Dendritic cell treated with granulocyte-macrophage colony-stimulating factor and Interleukin-4, amounts not matched to agents 40 ng/mL and 50 ng/mL, for 4 days (primary cell): ENCODE measurements around the gene WASF2.
"Not testable (repeated sequence)": the region's sequence is repeated elsewhere in the genome, so short reads cannot be mapped to it uniquely, and the experiment has no call there.

Source experiments
- H3K27ac Mint-ChIP-seq: one replicate; pipeline ENCODE4 v1.8.0; 2022; ENCODE audit warnings: mild to moderate bottlenecking, mixed read lengths
- H3K27me3 Mint-ChIP-seq: one replicate; pipeline ENCODE4 v1.8.0; 2022; ENCODE audit warnings: mild to moderate bottlenecking, mixed read lengths
- H3K36me3 Mint-ChIP-seq: one replicate; pipeline ENCODE4 v1.8.0; 2022; ENCODE audit warnings: low read depth, mixed read lengths
- H3K4me1 Mint-ChIP-seq: one replicate; pipeline ENCODE4 v1.8.0; 2022; ENCODE audit warnings: low read depth, mixed read lengths
- H3K4me3 Mint-ChIP-seq: one replicate; pipeline ENCODE4 v1.8.0; 2022; ENCODE audit warnings: mild to moderate bottlenecking, moderate library complexity, mixed read lengths
- H3K9me3 Mint-ChIP-seq: one replicate; pipeline ENCODE4 v1.8.0; 2022; ENCODE audit warnings: mixed read lengths
- intact Hi-C: fragments of 100-400 bp; cut with micrococcal nuclease; formaldehyde crosslinking; loops from one replicate; pipeline ENCODE4 v1.15.0; 2022

WASF2 gene

DNA sequence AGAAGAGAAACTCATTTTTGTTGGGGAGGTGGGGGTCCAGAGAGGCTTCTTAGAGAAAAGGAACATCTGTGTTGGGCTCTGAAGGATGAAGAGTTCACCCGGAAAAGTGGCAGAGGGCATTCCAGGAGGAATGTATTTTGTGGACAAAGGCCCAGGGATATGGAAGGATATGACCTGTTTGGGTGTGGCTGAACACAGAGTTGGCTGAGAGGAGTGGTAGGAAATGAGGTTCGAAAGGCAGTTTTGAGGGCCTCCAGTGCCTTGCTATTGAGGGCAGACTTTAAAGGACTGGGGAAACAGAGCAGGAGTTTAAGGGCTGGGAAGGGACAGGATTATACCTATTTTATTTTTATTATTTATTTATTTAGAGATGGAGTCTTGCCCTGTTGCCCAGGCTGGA lies 27.3 kb upstream of the WASF2 start:
- Mint-ChIP-seq H3K27me3 (peaks cover 14% of the 10 kb centered on the region), H3K4me1 (peaks cover 58% of the 10 kb centered on the region), H3K36me3 (no peaks in the 10 kb centered on the region), H3K4me3 (no peak overlapping the region), H3K27ac (peak overlapping the region; percentile 19), H3K9me3 (no peaks in the 10 kb centered on the region)
- intact Hi-C loops, result no loop called here

GRCh38 chr1:27515626-27516025 lies 25.7 kb upstream of the WASF2 start:
- Mint-ChIP-seq H3K9me3 (no peaks in the 10 kb centered on the region), H3K4me3 (no peak overlapping the region), H3K27me3 (peaks cover 2% of the 10 kb centered on the region), H3K36me3 (no peaks in the 10 kb centered on the region), H3K27ac (no peak overlapping the region), H3K4me1 (peaks cover 42% of the 10 kb centered on the region)
- intact Hi-C loops, result no loop called here

DNA sequence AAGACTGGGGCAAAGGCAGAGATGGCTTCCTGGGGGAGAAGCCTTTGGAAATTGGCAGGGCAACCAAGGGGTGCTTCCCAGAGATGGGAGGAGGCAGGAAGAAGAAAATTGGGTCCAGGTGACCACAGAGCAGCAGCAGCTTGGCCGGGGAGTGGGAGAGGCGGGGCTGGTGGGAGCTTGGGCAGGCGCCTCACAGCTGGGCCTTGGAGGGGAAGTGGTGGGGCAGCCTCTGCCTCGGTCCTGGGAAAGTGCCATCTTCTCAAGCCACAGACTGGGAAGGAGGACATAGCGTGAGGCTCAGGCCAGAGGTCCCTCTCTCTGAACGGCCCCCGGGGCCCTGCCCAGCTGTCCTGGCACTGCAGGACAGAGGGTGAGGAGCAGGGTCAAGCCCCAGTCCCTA lies 24.0 kb upstream of the WASF2 start:
- peak overlapping the region; percentile 88 for H3K27ac Mint-ChIP-seq
- no peaks in the 10 kb centered on the region for H3K36me3 Mint-ChIP-seq
- no peaks in the 10 kb centered on the region for H3K27me3 Mint-ChIP-seq
- intact Hi-C loops, result no loop called here
- peak overlapping the region; percentile 53 for H3K4me3 Mint-ChIP-seq
- H3K9me3 Mint-ChIP-seq, result no peaks in the 10 kb centered on the region
- peaks cover 38% of the 10 kb centered on the region for H3K4me1 Mint-ChIP-seq

DNA sequence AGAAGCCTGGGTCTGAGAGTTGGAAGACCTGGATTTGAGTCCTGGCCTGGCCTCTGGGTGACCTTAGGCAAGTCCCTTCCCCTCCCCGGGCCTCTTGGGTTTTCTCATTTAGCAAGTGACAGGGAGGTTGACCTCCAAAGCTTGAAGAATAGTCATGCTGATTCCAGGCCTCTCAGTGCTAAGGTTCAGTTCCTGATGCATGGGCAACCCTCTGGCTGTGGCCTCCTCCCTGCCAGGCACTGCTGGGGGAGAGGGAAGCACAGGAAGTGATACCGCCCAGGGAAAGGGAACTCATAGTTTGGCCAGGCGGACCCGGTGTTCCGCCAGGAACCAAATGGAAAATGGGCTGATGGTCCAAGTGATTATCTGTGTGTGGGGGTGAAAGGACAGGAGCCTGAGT lies 23.6 kb upstream of the WASF2 start:
- intact Hi-C loops, result no loop called here
- Mint-ChIP-seq H3K4me3 (peak overlapping the region; percentile 53), H3K4me1 (peaks cover 38% of the 10 kb centered on the region), H3K27me3 (no peaks in the 10 kb centered on the region), H3K9me3 (no peaks in the 10 kb centered on the region), H3K27ac (peak overlapping the region; percentile 88), H3K36me3 (no peaks in the 10 kb centered on the region)

GRCh38 chr1:27509127-27510080 lies 19.4 kb upstream of the WASF2 start:
- Mint-ChIP-seq H3K4me3 (no peak overlapping the region), H3K36me3 (no peaks in the 10 kb centered on the region), H3K27ac (no peak overlapping the region), H3K27me3 (no peaks in the 10 kb centered on the region), H3K4me1 (peaks cover 21% of the 10 kb centered on the region), H3K9me3 (no peaks in the 10 kb centered on the region)
- intact Hi-C loops, result no loop called here

DNA sequence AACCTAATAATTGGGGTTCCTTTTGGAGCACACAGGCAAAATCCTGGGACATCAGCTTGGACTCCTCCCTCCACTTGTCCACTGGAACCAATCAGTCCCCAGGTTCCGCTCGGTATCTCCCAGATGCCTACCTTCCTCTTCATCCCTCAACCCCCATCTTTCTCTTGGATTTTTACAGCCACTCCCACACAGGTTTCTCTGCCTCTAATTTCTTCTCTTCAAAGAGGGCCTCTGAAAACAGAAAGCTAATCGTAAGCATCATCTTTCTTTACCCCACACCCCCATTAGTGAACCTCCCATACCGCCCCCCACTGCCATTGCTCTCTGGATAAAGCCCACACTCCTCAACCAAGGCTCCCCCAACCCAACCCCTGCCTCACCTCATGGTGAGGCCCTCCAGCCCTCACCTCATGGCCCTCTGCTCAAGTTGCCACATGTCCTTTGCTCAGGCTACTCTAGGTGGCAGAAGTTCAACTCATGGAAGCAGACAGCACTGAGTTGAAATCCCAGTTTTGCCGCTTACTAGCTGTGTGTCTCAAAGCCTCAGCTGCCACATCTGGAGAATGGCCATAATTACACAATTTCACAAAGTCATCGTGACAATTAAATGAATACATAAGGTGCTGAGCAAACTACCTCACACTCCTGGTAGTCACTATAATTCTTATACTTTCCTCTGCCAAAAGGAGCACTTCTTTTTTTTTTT lies 18.1 kb upstream of the WASF2 start:
- Mint-ChIP-seq H3K36me3 (no peaks in the 10 kb centered on the region), H3K9me3 (no peaks in the 10 kb centered on the region), H3K4me1 (peaks cover 8% of the 10 kb centered on the region), H3K27me3 (no peaks in the 10 kb centered on the region), H3K27ac (no peak overlapping the region), H3K4me3 (no peak overlapping the region)
- intact Hi-C loops, result no loop called here

- H3K4me1 Mint-ChIP-seq, result peaks cover 5% of the 10 kb centered on the region
- H3K4me3 Mint-ChIP-seq, result no peak overlapping the region
- no peak overlapping the region for H3K27ac Mint-ChIP-seq
- intact Hi-C loops, result no loop called here
- no peaks in the 10 kb centered on the region for H3K9me3 Mint-ChIP-seq
- no peaks in the 10 kb centered on the region for H3K36me3 Mint-ChIP-seq
- H3K27me3 Mint-ChIP-seq, result no peaks in the 10 kb centered on the region
Measured at GRCh38 chr1:27506703-27507102, 16.7 kb upstream of the WASF2 start.

GRCh38 chr1:27505420-27505680 lies 15.4 kb upstream of the WASF2 start:
- Mint-ChIP-seq H3K27me3 (no peaks in the 10 kb centered on the region), H3K27ac (no peak overlapping the region), H3K4me1 (peaks cover 5% of the 10 kb centered on the region), H3K9me3 (no peaks in the 10 kb centered on the region), H3K4me3 (no peak overlapping the region), H3K36me3 (no peaks in the 10 kb centered on the region)
- intact Hi-C loops, result no loop called here

- Mint-ChIP-seq H3K27me3 (no peaks in the 10 kb centered on the region), H3K4me1 (peaks cover 5% of the 10 kb centered on the region), H3K9me3 (no peaks in the 10 kb centered on the region), H3K36me3 (no peaks in the 10 kb centered on the region), H3K27ac (no peak overlapping the region), H3K4me3 (no peak overlapping the region)
- intact Hi-C loops, result no loop called here
Measured at GRCh38 chr1:27504588-27505419, 14.8 kb upstream of the WASF2 start.

- Mint-ChIP-seq H3K9me3 (no peaks in the 10 kb centered on the region), H3K36me3 (no peaks in the 10 kb centered on the region), H3K27me3 (peaks cover 2% of the 10 kb centered on the region), H3K27ac (no peak overlapping the region), H3K4me1 (peaks cover under 1% of the 10 kb centered on the region), H3K4me3 (no peak overlapping the region)
- intact Hi-C loops, result no loop called here
Measured at GRCh38 chr1:27503844-27504587, 14.0 kb upstream of the WASF2 start.

DNA sequence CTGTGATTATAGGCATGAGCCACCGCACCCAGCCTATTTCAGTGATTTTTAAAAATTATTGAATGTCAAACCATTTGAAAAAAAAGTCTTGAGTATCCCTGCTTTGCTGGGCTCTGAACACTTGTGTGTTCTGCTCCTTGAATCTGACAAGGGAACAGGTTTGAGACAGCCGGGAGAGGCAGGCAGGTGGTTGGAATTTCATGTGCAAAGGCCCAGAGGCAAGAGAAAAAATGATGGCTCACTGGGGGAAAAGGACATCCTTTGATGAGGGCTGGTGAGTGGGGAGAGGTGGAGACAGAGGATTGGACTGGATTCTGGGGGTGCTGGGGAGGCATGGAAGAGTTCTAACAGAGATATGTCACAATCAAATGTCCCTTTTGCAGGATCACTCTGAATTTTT lies 13.1 kb upstream of the WASF2 start:
- Mint-ChIP-seq H3K27me3 (peaks cover 4% of the 10 kb centered on the region), H3K27ac (no peak overlapping the region), H3K4me1 (no peaks in the 10 kb centered on the region), H3K36me3 (no peaks in the 10 kb centered on the region), H3K9me3 (no peaks in the 10 kb centered on the region), H3K4me3 (no peak overlapping the region)
- intact Hi-C loops, result no loop called here

GRCh38 chr1:27501159-27501558 lies 11.2 kb upstream of the WASF2 start:
- H3K9me3 Mint-ChIP-seq, H3K27me3 Mint-ChIP-seq, intact Hi-C loops, H3K27ac Mint-ChIP-seq, H3K36me3 Mint-ChIP-seq, H3K4me1 Mint-ChIP-seq, H3K4me3 Mint-ChIP-seq: not testable (repeated sequence)

- Mint-ChIP-seq H3K27me3 (peaks cover 8% of the 10 kb centered on the region), H3K36me3 (no peaks in the 10 kb centered on the region), H3K27ac (no peak overlapping the region), H3K4me3 (no peak overlapping the region), H3K4me1 (no peaks in the 10 kb centered on the region), H3K9me3 (no peaks in the 10 kb centered on the region)
- intact Hi-C loops, result no loop called here
Measured at GRCh38 chr1:27499142-27499541, 9.2 kb upstream of the WASF2 start.
